HFF-Myc (cell line): ENCODE results near the gene PRR36.

Experiments used
- DNase-seq: peaks from one replicate; pipeline ENCODE4 v3.0.0-alpha.2; 2011; ENCODE audit warnings: low read depth; ENCODE audit errors: extremely low read depth
- H3K4me3 ChIP-seq: replicated peaks from 2 replicates; pipeline ENCODE4 v1.5.1; 2011; ENCODE audit warnings: low read depth, mild to moderate bottlenecking, control low read depth, low read length
- TF ChIP-seq, protein P1 (sequence below): IDR thresholded peaks from 2 replicates; pipeline ENCODE4 v1.5.1; 2012; ENCODE audit warnings: mild to moderate bottlenecking, low read depth, low read length, control low read depth; ENCODE audit errors: missing control alignments

PRR36 gene

DNA sequence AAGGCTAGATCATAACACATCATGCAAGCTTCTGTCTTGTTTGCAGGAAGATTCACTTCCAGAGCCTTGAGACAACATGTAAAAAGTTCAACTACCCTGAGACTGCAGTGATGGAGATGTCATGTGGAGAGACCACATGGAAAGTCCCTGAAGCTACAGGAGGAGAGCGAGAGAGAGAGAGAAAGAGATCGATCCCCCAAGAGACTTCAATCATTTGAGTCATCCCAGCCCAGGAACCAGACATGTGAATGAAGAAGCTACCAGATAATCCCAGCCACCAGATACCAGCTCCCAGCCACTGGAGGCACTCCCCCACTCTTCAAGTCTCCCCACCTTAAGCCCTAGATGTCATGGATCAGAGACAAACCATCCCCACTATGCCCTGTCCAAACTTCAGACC lies 54.9 kb downstream of the PRR36 start:
- no peak for DNase-seq
- TF ChIP-seq, protein P1, sequence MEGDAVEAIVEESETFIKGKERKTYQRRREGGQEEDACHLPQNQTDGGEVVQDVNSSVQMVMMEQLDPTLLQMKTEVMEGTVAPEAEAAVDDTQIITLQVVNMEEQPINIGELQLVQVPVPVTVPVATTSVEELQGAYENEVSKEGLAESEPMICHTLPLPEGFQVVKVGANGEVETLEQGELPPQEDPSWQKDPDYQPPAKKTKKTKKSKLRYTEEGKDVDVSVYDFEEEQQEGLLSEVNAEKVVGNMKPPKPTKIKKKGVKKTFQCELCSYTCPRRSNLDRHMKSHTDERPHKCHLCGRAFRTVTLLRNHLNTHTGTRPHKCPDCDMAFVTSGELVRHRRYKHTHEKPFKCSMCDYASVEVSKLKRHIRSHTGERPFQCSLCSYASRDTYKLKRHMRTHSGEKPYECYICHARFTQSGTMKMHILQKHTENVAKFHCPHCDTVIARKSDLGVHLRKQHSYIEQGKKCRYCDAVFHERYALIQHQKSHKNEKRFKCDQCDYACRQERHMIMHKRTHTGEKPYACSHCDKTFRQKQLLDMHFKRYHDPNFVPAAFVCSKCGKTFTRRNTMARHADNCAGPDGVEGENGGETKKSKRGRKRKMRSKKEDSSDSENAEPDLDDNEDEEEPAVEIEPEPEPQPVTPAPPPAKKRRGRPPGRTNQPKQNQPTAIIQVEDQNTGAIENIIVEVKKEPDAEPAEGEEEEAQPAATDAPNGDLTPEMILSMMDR, result no peak
- no peak overlapping the region for H3K4me3 ChIP-seq

DNA sequence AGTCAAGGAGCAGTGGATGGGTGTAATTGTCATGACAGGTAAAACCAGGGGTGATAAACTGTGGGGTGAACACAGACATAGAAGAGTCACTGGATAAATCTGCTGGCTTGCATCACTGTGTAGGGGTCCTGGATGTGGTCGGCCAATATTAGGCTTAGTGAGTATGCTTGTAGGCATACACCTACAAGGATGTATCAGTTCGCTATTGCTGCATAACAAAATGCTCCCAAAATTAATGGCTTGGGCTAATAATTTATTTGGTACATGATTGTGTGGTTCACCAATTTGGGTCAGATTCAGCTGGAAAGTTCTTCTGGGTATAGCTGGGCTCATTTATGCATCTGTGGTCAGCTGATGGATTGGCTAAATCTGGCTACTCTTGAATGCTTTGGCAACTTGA lies 55.4 kb downstream of the PRR36 start:
- H3K4me3 ChIP-seq, result no peak overlapping the region
- TF ChIP-seq, protein P1, result no peak
- no peak for DNase-seq
